Measurements from ENCODE around the gene NFIA. TPM values are rescaled to one million over a fixed set of nuclear protein-coding genes. Genes with fewer than 3 reads are reported as not detected.

Gene NFIA
- total and polyA plus RNA-seq, 2 of the 13 experiments (the other 11 are each of a cell fraction or from before 2014, with no cell fraction given): 14.7 to 28.5 TPM

GRCh38 chr1:61079898-61080336, 2.4 kb upstream of the NFIA start (continued):
- no peak for TF ChIP-seq SKIL (CRISPR knock-in tag; IDR thresholded peaks at IDR 0.05; ENCODE audit: borderline replicate concordance)
- TF ChIP-seq ZNF224 (CRISPR knock-in tag; IDR thresholded peaks at IDR 0.05): no peak
- 0 out of 2 replicates have a peak, but pooled peaks have one; percentile 30 for TF ChIP-seq HBP1 (CRISPR knock-in tag; IDR thresholded peaks at IDR 0.05; ENCODE audit: low read depth)
- peak; percentile 42; the same call in 1 of the 2 replicates for TF ChIP-seq FOXO1 (CRISPR knock-in tag; IDR thresholded peaks at IDR 0.05)
- no peak for TF ChIP-seq ZNF619 (CRISPR knock-in tag; IDR thresholded peaks at IDR 0.05)
- peak; percentile 77 for TF ChIP-seq ARID5B (CRISPR knock-in tag; IDR thresholded peaks at IDR 0.05)
- TF ChIP-seq ISL2 (CRISPR knock-in tag; IDR thresholded peaks at IDR 0.05): 0 out of 2 replicates have a peak, but pooled peaks have one; percentile 18
- no peak for TF ChIP-seq ZNF841 (CRISPR knock-in tag; IDR thresholded peaks at IDR 0.05; ENCODE audit: borderline replicate concordance)
- no peak; the same call in 1 of the 2 replicates for TF ChIP-seq ZNF292 (CRISPR knock-in tag; IDR thresholded peaks at IDR 0.05; ENCODE audit: borderline replicate concordance, low read depth)
- 0 out of 2 replicates have a peak, but pooled peaks have one; percentile 12 for TF ChIP-seq GATAD1 (CRISPR knock-in tag; IDR thresholded peaks at IDR 0.05)
- TF ChIP-seq RFX1 (IDR thresholded peaks at IDR 0.05): no peak
- no peak for TF ChIP-seq ZFP82 (CRISPR knock-in tag; IDR thresholded peaks at IDR 0.05; ENCODE audit: borderline replicate concordance)
- no peak for TF ChIP-seq ZBTB8A (CRISPR knock-in tag; IDR thresholded peaks at IDR 0.05; ENCODE audit: borderline replicate concordance, low read depth)
- no peak for TF ChIP-seq NFKB2 (CRISPR knock-in tag; IDR thresholded peaks at IDR 0.05; ENCODE audit: borderline replicate concordance)
- TF ChIP-seq SIN3A (IDR thresholded peaks at IDR 0.05; ENCODE audit: borderline replicate concordance, low read depth, low read length): no peak
- TF ChIP-seq ZNF782 (CRISPR knock-in tag; IDR thresholded peaks at IDR 0.05; ENCODE audit: borderline replicate concordance): no peak
- no peak for TF ChIP-seq MLX (CRISPR knock-in tag; IDR thresholded peaks at IDR 0.05)
- TF ChIP-seq HOXA3 (CRISPR knock-in tag; IDR thresholded peaks at IDR 0.05): peak; percentile 37; the same call in 1 of the 2 replicates
- TF ChIP-seq ZNF30 (CRISPR knock-in tag; IDR thresholded peaks at IDR 0.05): no peak
- no peak for TF ChIP-seq ZNF562 (CRISPR knock-in tag; IDR thresholded peaks at IDR 0.05; ENCODE audit: borderline replicate concordance)
- peak; percentile 15; the same call in 1 of the 2 replicates for TF ChIP-seq FOSL2 (CRISPR knock-in tag; IDR thresholded peaks at IDR 0.05)
- no peak for TF ChIP-seq CSRNP1 (CRISPR knock-in tag; IDR thresholded peaks at IDR 0.05)
